Measurements from ENCODE around the gene DNAH9. TPM values are rescaled to one million over a fixed set of nuclear protein-coding genes. Genes with fewer than 3 reads are reported as not detected.

The DNAH9 gene
- total and polyA plus RNA-seq, 2 of the 8 experiments (the other 6 are each of a cell fraction or from before 2014, with no cell fraction given) = 0.21 to 0.86 TPM

- TF ChIP-seq CHD7 (IDR thresholded peaks at IDR 0.05; ENCODE audit: insufficient replicate concordance, low read length) (no peak), TEAD4 (IDR thresholded peaks at IDR 0.05; ENCODE audit: low read depth, low read length) (no peak), KDM5A (IDR thresholded peaks at IDR 0.05; ENCODE audit: low read length) (no peak), BRCA1 (IDR thresholded peaks at IDR 0.05; ENCODE audit: low read depth, low read length) (no peak), EZH2 (IDR thresholded peaks at IDR 0.05; ENCODE audit: low read depth, low read length, severe bottlenecking) (no peak), ZNF274 (IDR thresholded peaks at IDR 0.05; ENCODE audit: borderline replicate concordance, extremely low read depth, low read length) (no peak), NANOG (IDR thresholded peaks at IDR 0.05; ENCODE audit: insufficient read depth, low read depth, low read length, poor library complexity, severe bottlenecking) (no peak), MAX (IDR thresholded peaks at IDR 0.05) (no peak), SIRT6 (IDR thresholded peaks at IDR 0.05; ENCODE audit: low read length) (no peak), POLR2A (IDR thresholded peaks at IDR 0.05; ENCODE audit: control extremely low read depth in 1 of 2, low read depth in 2 of 2, low read length in 2 of 2) (no peak), HDAC6 (IDR thresholded peaks at IDR 0.05; ENCODE audit: low read depth, low read length) (no peak), SIN3A (conservative IDR thresholded peaks at IDR 0.05 in 1 of 2, IDR thresholded peaks at IDR 0.05 in 1 of 2; ENCODE audit: low read depth in 1 of 2, low read length in 2 of 2) (no peak)
Measured at GRCh38 chr17:11651089-11651488, 52.8 kb downstream of the DNAH9 start (continued).

Measured in H1 (cell line).